ENCODE measurements around the gene HMGN3.
A peak's percentile ranks its signal among the peaks of the same experiment; 100 is the strongest.
"Not testable (repeated sequence)": the region's sequence is repeated elsewhere in the genome, so short reads cannot be mapped to it uniquely, and the experiment has no call there.

The HMGN3 gene

GRCh38 chr6:79234150-79235022 lies at the start of gene HMGN3:
HMGN3 (minus strand) TSS chr6:79234682.
- DNase-seq (ENCODE audit: low read depth in 2 of 2): peak; percentile 84 to 88

DNA sequence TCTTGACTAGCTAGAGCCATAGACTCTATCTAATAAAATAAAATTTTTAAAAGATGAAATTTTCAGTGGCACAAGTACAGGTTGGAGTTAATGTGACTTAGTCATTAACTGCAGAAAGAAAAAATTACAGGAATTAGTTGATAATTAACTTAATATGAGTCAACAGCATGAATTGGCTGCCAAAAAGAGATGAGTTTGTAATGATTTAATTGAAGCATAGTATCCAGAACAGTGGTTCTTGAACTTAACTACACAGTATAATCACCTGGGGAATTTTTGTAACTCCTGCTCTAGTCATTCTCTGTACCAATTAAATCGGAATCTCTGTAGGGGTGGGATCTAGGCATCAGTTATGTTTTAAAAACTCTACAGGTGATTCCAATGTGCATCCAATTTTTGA lies 46.3 kb upstream of the HMGN3 start:
- no peak for DNase-seq (ENCODE audit: low read depth in 2 of 2)

DNA sequence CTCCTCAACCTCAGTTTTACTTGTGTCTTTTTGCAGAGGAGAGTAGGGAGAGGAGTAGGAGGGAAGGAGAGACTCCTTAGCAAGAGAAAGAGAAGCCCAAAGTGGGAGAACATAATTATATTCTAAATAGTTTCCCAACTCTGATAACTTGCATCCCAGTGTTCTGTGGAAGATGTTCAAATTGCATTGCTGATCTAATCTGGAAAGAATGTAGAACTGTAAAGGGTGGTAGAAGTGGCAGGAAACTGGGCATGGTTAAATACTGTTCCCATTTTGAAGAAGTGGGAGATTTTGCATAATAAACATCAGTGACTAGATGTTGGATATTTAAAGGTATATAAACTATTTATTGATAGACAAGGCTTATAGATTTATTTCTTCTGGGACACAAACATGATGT lies 42.6 kb upstream of the HMGN3 start:
- DNase-seq (ENCODE audit: low read depth in 2 of 2): no peak

- no peak for DNase-seq (ENCODE audit: low read depth in 2 of 2)
These were observed 35.4 kb upstream of the HMGN3 start for GRCh38 chr6:79269877-79270276.

- DNase-seq (ENCODE audit: low read depth in 2 of 2): no peak
These were observed 32.6 kb upstream of the HMGN3 start for GRCh38 chr6:79267128-79267527.

DNA sequence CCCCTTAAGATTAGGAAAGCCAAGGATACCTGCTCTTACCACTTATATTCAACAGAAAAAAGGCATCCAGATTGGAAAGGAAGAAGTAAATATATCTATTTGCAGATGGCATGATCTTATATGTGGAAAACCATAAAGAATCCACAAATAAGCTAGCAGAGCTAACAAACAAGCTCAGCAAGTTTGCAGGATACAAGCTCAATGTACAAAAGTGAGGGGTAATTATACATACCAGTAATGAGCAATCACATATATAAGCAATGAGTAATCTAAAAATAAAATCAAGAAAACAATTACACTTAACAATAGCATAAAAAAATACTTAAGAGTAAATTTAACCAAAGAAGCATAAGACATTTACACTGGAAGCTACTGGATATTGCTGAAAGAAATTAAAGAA lies 31.6 kb upstream of the HMGN3 start:
- DNase-seq (ENCODE audit: low read depth in 2 of 2): no peak

- no peak for DNase-seq (ENCODE audit: low read depth in 2 of 2)
These were observed 28.9 kb upstream of the HMGN3 start for GRCh38 chr6:79263359-79263758.

GRCh38 chr6:79261666-79262065 lies 27.2 kb upstream of the HMGN3 start:
- DNase-seq (ENCODE audit: low read depth in 2 of 2): no peak

- DNase-seq (ENCODE audit: low read depth in 2 of 2): no peak
These were observed 26.3 kb upstream of the HMGN3 start for GRCh38 chr6:79260772-79261171.

DNA sequence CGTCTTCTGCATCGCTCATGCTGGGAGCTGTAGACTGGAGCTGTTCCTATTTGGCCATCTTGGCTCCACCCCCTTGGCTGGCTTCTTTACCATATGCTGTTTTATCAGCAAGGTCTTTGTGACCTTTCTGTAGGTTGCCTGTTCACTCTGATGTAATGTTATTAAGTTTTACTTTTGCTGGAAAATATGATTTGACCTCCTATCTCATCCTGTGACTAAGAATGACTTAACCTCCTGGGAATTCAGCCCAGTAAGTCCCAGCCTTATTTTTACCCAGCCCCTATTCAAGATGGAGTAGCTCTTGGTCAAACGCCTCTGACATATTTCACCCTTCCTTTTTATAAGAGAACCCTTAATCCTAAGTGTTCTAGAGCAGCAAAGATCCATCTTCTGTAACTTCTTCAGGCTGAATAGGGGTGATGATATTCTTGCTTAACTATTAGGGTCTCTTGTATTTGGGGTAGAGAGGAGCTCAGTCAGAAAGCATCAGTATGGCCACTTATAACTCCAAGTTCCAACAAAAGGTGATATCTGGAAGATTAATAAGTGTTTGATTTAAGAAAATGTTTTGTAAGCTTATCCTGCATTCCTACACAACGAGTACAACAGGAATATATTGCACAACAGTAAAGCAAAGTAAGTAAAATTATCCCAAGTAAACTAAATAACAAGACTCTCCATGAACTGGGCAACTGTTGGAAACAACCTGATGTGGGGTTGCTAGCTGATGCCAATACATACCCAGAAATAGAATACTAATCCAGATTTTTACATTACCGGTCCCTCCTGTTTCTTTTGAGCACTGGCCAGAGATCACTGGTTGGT lies 23.1 kb upstream of the HMGN3 start:
- DNase-seq (ENCODE audit: low read depth in 2 of 2): no peak

- DNase-seq (ENCODE audit: low read depth in 2 of 2): not testable (repeated sequence)
These were observed 22.3 kb upstream of the HMGN3 start for GRCh38 chr6:79256770-79257169.

- not testable (repeated sequence) for DNase-seq (ENCODE audit: low read depth in 2 of 2)
These were observed 20.6 kb upstream of the HMGN3 start for GRCh38 chr6:79255086-79255485.

- DNase-seq (ENCODE audit: low read depth in 2 of 2): no peak
These were observed 16.1 kb upstream of the HMGN3 start for GRCh38 chr6:79250559-79250958.

GRCh38 chr6:79250107-79250514 lies 15.6 kb upstream of the HMGN3 start:
- DNase-seq (ENCODE audit: low read depth in 2 of 2): no peak

- no peak for DNase-seq (ENCODE audit: low read depth in 2 of 2)
These were observed 14.7 kb upstream of the HMGN3 start for GRCh38 chr6:79249136-79249535.

DNA sequence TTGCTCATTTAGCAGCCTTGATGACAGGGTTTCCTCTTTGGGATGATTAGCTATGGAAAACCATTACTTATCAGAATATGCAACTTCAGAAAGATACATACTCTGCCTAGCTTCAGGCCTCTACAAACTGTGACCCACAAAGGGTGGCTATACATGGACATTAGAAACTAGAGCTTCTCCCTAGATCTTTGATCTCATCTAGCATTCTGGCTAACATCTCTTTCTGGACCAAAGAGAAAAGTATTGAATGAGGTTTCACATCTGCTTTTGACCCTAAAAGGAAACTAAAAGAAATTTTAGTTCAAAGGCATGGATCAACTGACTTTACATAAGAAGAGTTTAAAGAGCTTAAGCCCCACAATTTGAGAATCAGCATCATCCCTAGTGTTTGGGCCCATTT lies 12.4 kb upstream of the HMGN3 start:
- no peak for DNase-seq (ENCODE audit: low read depth in 2 of 2)

DNA sequence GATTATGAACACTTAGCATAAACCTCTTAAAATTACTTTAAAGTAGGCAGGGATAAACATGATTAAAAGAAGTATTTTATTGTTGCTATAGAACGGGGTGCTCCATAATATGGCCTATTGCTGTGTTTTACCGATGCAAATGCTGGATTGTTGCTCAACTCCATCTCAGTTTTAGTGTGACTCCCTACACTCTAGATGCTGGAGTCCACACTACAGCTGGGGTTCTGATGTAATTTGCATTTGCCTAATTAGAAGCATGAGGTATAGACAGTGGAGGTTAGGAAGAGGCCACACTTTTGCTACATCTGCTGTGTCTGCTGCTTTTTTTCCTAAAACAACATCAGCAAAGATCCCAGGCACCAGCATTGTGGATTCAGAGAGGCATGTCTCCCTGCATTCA lies 6.7 kb upstream of the HMGN3 start:
- no peak for DNase-seq (ENCODE audit: low read depth in 2 of 2)

DNA sequence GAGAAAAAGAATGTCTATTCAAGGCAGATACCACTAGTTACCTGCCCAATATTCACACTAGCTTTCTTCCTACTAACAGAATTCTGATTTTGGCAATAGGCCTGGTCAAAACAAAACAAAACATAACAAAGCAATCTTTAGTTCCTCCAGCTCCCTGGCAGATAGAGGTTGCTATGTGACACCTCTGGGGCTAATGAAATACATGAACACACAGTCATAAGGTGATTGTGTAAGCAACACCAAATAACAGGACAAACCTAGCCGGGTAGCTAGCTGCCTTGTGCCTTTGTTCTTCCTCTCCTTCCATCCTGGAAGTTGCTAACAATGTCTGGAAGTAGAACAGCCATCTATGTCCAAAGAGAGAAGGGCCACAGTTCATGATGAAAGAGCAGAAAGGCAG lies 6.0 kb upstream of the HMGN3 start:
- DNase-seq (ENCODE audit: low read depth in 2 of 2): no peak

DNA sequence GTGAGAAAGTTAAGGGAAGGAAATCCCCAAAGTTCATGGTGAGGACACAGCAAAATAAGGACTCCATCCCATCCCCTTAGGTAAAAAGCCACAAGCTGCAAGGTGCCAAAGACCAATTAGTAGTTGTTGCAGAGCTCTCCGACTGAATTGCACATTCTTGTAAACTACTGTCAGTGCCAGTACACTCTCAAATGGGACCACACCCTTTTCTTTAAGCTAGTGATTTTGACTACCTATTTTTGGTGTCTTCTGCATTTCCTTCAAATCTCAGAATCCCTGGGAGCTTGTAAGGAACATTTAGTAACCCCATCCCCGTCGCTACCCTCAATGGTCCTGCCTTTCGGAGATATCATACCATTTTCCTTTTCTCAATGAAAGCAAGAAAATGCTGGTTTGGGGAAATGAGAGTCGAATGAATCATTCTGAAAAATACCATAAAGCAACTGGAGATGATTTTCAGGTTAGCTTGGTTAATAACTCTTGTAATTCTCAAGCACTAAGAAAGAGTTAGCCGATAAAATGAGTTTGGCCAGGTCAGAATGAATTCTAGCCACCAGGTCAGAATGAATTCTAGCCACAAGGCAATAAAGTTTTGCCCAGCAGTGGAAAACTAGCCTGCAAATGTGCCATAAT lies 5.2 kb upstream of the HMGN3 start:
- DNase-seq (ENCODE audit: low read depth in 2 of 2): no peak

DNA sequence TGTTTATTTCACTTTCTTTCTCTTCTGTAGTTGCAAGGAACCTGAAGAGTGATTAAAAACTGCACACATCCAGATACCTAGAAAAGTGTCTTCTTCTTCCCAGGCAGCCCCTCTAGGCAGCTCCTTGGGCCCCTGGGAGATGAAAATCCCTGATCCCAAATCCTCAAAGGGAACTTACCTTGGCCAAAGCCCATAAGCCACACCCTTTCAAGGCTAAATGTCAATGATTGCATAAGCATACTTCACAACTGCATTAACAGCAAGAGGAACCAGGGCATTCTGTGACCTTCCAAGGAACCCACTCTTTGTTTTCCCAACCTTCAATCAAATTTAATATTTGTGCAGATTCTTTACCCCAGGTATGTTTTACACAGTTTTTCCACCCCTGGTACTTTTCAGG lies 4.4 kb upstream of the HMGN3 start:
- DNase-seq (ENCODE audit: low read depth in 2 of 2): no peak

- DNase-seq (ENCODE audit: low read depth in 2 of 2): no peak
These were observed 2.2 kb upstream of the HMGN3 start for GRCh38 chr6:79236711-79237110.

GRCh38 chr6:79233611-79234149 lies 802 bp downstream of the HMGN3 start:
- peak; percentile 31 to 55 for DNase-seq (ENCODE audit: low read depth in 2 of 2)
